ENCODE measurements around the gene TXNL1.
"Not testable (repeated sequence)": the region's sequence is repeated elsewhere in the genome, so short reads cannot be mapped to it uniquely, and the experiment has no call there.

Gene TXNL1

DNA sequence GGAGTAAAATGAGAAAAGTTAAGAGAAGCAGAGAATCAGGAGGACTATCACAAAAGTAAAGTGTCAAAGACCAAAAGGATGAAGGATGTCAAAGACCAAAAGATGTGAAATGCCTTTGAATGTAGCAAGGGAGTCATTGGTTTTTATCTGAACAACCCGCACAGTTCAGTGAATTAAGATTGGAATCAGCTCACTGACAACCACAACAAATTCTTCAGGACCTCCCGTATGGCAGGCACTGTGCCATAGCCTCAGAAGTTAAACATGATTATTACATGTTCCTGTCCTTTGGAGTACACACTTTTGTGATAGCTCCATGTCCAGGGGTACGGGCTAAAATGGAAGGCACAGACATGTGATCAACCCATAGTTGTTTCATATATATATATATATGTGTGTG lies 5.0 kb upstream of the TXNL1 start:
- no peak for DNase-seq

GRCh38 chr18:56641714-56642337 lies 3.4 kb upstream of the TXNL1 start:
- DNase-seq = peak in 1 of 2 experiments; percentile 6

- no peak for DNase-seq
Observed at GRCh38 chr18:56639571-56639970, 1.2 kb upstream of the TXNL1 start.

DNA sequence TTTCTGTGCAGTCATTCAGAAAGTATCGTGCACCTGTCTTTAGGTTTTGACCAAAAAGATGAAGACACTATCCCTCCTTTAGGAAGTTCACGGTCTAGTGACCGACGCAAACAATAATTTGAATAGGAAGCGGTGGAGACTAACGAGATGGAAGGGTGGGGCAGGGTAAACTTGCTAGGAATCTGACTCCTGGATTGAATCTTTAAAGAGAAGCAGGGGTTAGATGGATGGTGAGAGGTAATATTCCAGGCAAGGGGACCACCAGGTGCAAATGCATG lies 651 bp upstream of the TXNL1 start:
- DNase-seq = no peak

DNA sequence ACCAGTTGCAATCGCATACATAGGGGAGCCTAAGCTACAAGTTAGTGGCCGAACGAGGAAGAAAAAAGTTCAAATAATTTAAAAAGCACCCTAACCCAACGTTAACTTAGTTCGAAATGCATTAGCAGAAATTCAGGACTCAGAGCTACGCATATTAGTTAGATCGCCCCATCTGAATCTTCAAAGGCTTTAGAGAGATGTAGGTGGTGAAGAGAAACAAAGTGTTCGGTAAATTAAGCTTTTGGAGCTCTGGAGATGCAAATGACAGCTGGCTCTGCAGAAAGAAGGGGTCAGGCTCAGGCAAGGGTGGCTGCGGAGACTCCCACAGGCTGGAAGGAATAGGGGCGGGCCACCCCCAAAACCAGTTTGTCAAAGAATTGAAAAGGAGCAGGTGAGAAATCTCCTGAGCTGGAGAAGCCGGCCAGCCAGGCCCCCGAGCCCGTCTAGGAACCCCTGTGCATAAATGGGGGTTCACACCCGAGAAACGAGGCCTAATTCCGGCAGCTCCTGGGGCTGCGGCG lies 621 bp downstream of the TXNL1 start:
- no peak for DNase-seq

DNA sequence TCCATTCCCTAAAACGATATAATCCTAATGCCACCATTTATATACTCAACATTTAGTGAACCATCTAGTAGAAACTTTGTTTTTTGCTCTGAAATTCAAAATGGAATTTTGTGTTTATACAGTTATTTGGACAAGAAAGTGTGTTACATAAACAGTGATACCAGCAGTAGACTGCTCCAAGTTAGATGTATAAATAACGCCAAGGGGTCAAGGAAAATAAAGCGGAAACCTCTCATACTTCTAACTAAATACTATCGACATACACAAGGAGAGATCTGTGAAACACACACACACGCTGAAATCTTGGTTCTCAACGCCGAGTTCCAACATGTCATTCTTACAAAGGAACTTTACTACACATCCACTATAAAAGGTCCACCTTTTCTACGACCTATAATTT lies 1.2 kb downstream of the TXNL1 start:
- DNase-seq = no peak

GRCh38 chr18:56635007-56635406 lies 3.4 kb downstream of the TXNL1 start:
- DNase-seq = no peak

GRCh38 chr18:56632070-56633022 lies 6.0 kb downstream of the TXNL1 start:
- DNase-seq = no peak

- DNase-seq = no peak
Observed at GRCh38 chr18:56627991-56628390, 10.4 kb downstream of the TXNL1 start.

- DNase-seq = no peak
Observed at GRCh38 chr18:56615738-56616520, 22.5 kb downstream of the TXNL1 start.

- DNase-seq = no peak
Observed at GRCh38 chr18:56606618-56607017, 31.8 kb downstream of the TXNL1 start.

DNA sequence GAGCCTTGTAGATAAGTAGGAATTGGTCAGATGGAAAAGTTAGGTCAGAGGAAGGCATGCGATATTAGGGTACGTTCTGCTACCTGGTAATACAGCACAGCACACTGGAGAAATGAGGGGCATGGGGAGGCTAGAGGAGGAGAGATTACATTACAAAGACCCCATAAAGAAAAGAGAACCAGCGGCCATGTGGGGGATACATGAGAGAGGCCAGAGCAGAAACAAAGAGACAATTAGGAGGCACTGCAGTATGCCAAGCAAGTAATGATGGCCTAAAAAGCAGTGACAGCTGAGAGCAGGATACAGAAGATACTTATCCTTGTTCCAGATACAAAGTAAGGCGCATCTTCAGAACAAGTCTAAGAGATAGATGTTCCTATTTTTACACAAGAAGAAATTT lies 40.0 kb downstream of the TXNL1 start:
- no peak for DNase-seq

- DNase-seq = peak in 1 of 2 experiments; percentile 16
Observed at GRCh38 chr18:56593906-56594305, 44.5 kb downstream of the TXNL1 start.

DNA sequence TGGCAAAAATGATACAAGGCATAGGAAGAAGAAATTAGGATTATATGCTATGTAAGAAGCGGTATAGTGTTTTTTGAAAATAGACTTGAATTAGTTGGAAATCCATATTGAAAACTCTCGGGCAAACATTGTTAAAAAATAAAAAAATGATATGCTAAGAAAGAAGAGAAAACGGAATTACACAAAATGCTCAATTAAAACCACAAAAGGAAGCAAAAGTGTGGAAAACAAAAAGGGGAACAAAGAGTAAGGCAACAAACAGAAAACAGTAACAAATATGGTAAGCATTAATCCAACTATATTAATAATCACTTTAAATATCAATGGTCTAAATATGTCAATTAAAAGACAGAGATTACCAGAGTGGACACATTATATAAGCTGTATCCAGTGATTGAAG lies 58.4 kb downstream of the TXNL1 start:
- no peak for DNase-seq

GRCh38 chr18:56579451-56579850 lies 58.9 kb downstream of the TXNL1 start:
- no peak for DNase-seq

GRCh38 chr18:56576826-56577573 lies 61.4 kb downstream of the TXNL1 start:
- no peak for DNase-seq

DNA sequence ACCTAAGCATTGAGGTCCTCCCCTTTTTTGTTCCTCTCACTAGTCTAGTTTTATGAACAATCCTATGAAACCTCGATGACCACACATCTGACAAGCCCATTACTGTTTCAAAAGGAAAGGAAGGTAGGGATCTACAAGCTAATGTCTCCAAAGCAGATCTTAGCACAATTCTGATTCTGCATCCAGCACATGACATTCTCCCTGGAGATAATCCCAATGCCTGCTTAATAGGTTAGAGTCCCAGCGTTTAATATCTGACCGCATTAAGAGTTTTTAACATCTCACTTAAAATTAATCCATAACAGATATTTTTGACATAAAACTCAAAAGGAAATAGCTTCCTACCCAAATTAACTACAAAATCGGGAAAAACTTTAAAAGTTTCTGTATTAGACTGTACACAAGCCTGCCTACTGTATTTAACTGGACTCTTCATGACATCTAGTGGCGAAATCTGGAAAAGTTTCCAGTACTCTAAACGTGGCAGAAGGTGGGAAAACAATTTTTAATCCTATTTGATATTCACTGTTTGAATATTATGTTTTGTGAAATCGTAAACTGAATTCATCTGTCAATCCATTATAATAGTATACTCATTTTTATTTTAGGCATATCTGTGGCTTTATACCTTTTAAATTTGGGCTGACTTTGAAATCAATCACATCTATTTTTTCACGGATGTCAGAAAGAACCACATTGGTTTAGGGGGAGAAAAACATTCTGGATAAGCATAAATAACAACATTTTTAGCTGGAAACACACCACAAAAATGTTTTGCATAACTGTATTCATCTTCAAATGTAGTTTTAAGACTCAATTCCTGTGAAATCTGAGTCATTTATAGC lies 62.4 kb downstream of the TXNL1 start:
- DNase-seq = peak in 1 of 2 experiments; percentile 26

GRCh38 chr18:56574861-56575260 lies 63.5 kb downstream of the TXNL1 start:
- no peak for DNase-seq

- DNase-seq = not testable (repeated sequence)
Observed at GRCh38 chr18:56572267-56572666, 66.1 kb downstream of the TXNL1 start.

- DNase-seq = no peak
Observed at GRCh38 chr18:56570978-56571377, 67.4 kb downstream of the TXNL1 start.

DNA sequence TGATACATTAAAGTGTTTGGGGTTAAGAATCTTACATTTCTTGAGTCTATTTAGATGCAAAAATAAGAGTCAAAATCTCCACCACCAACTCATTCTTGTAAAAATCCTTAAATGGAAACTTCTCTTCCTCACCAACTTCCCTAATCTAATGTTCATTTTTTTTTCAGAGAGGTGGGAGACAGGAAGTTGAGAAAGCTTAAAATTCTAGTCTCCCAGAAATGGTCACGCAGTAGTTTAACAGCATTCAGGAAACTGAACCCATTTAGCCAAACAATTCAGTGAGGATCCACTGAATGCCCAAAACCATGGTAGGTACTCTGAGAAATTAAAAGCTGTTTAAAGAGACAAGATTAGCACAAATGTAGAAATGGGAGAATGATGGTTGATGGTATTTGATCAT lies 69.0 kb downstream of the TXNL1 start:
- DNase-seq = no peak

GRCh38 chr18:56568986-56569385 lies 69.4 kb downstream of the TXNL1 start:
- no peak for DNase-seq

All from SW 1271 (cell line).